KMS-11 (cell line): ENCODE results near the gene ATP5ME.

Source experiments
- H2AFZ ChIP-seq: fragments of 200-600 bp; sonication (generic); 2 replicates; pipeline ENCODE4 v1.6.1; 2016; ENCODE audit warnings: antibody characterized with exemption, mixed run types, low read depth
- H3K27ac ChIP-seq: fragments of 200-600 bp; sonication (generic); 2 replicates; pipeline ENCODE4 v1.6.1; 2016; ENCODE audit warnings: mild to moderate bottlenecking, mixed run types
- H3K27me3 ChIP-seq: fragments of 200-600 bp; sonication (generic); 2 replicates; pipeline ENCODE4 v1.6.1; 2017; ENCODE audit warnings: mild to moderate bottlenecking, low read depth, mixed run types, moderate library complexity; ENCODE audit not compliant: insufficient read depth
- H3K36me3 ChIP-seq: fragments of 200-600 bp; sonication (generic); 2 replicates; pipeline ENCODE4 v1.6.1; 2017; ENCODE audit warnings: mild to moderate bottlenecking, mixed run types; ENCODE audit not compliant: insufficient read depth
- H3K4me1 ChIP-seq: fragments of 200-600 bp; sonication (generic); 2 replicates; pipeline ENCODE4 v1.6.1; 2016; ENCODE audit warnings: mild to moderate bottlenecking, low read depth, mixed run types; ENCODE audit not compliant: poor library complexity, severe bottlenecking
- H3K4me2 ChIP-seq: fragments of 200-600 bp; sonication (generic); 2 replicates; pipeline ENCODE4 v1.7.0; 2016; ENCODE audit warnings: mild to moderate bottlenecking, mixed run types
- H3K4me3 ChIP-seq: fragments of 200-600 bp; sonication (generic); IDR thresholded peaks from 2 replicates; pipeline ENCODE4 v1.6.1; 2017; ENCODE audit warnings: low read depth, low read length, mixed read lengths; ENCODE audit not compliant: insufficient read depth
- H3K79me2 ChIP-seq: fragments of 200-600 bp; sonication (generic); 2 replicates; pipeline ENCODE4 v1.6.1; 2016; ENCODE audit warnings: low read depth, mixed run types; ENCODE audit not compliant: insufficient read depth
- H3K9ac ChIP-seq: fragments of 200-600 bp; sonication (generic); 2 replicates; pipeline ENCODE4 v1.6.1; 2016; ENCODE audit warnings: mild to moderate bottlenecking, mixed run types
- H4K20me1 ChIP-seq: fragments of 200-600 bp; sonication (generic); 2 replicates; pipeline ENCODE4 v1.6.1; 2016; ENCODE audit warnings: mild to moderate bottlenecking, mixed run types; ENCODE audit not compliant: insufficient read depth
- CTCF ChIP-seq: fragments of 200-600 bp; sonication (generic); conservative IDR thresholded peaks from 2 replicates; pipeline ENCODE4 v1.6.1; 2017; ENCODE audit warnings: low read depth, mild to moderate bottlenecking, antibody characterized with exemption, low read length, moderate library complexity, mixed read lengths

ATP5ME gene

GRCh38 chr4:687048-687970, 13.2 kb upstream of the ATP5ME start:
- TF ChIP-seq CTCF, result no peak
- H4K20me1 ChIP-seq, result no peaks in the 10 kb centered on the region
- H3K79me2 ChIP-seq, result no peaks in the 10 kb centered on the region
- H3K36me3 ChIP-seq, result no peaks in the 10 kb centered on the region
- H3K4me2 ChIP-seq, result no peak overlapping the region
- no peaks in the 10 kb centered on the region for H3K4me1 ChIP-seq
- H3K9ac ChIP-seq, result no peak overlapping the region
- H3K27ac ChIP-seq, result no peak overlapping the region
- H3K4me3 ChIP-seq, result no peak overlapping the region
- H3K27me3 ChIP-seq, result no peaks in the 10 kb centered on the region
- no peak overlapping the region for H2AFZ ChIP-seq

GRCh38 chr4:686413-687040, 12.5 kb upstream of the ATP5ME start:
- no peak overlapping the region for H3K9ac ChIP-seq
- no peaks in the 10 kb centered on the region for H3K36me3 ChIP-seq

GRCh38 chr4:685679-686412, 11.8 kb upstream of the ATP5ME start:
- TF ChIP-seq CTCF, result no peak
- no peak overlapping the region for H3K4me2 ChIP-seq
- H3K4me1 ChIP-seq, result no peaks in the 10 kb centered on the region
- H3K27ac ChIP-seq, result no peak overlapping the region
- no peak overlapping the region for H3K4me3 ChIP-seq
- H4K20me1 ChIP-seq, result no peaks in the 10 kb centered on the region
- no peaks in the 10 kb centered on the region for H3K79me2 ChIP-seq
- H3K36me3 ChIP-seq, result no peaks in the 10 kb centered on the region
- H3K9ac ChIP-seq, result no peak overlapping the region
- H2AFZ ChIP-seq, result no peak overlapping the region
- H3K27me3 ChIP-seq, result no peaks in the 10 kb centered on the region

More at GRCh38 chr4:686413-687040, 12.5 kb upstream of the ATP5ME start:
- H3K4me2 ChIP-seq, result no peak overlapping the region
- H3K4me1 ChIP-seq, result no peaks in the 10 kb centered on the region
- no peaks in the 10 kb centered on the region for H4K20me1 ChIP-seq
- no peak overlapping the region for H3K4me3 ChIP-seq
- no peak overlapping the region for H2AFZ ChIP-seq
- H3K27ac ChIP-seq, result no peak overlapping the region
- no peak for TF ChIP-seq CTCF
- H3K27me3 ChIP-seq, result no peaks in the 10 kb centered on the region
- no peaks in the 10 kb centered on the region for H3K79me2 ChIP-seq

GRCh38 chr4:684623-685327, 10.7 kb upstream of the ATP5ME start:
- Histone ChIP-seq H3K27ac (no peak overlapping the region), H3K4me2 (no peak overlapping the region), H3K4me3 (no peak overlapping the region), H3K27me3 (no peaks in the 10 kb centered on the region), H3K4me1 (no peaks in the 10 kb centered on the region), H3K79me2 (no peaks in the 10 kb centered on the region), H3K9ac (no peak overlapping the region), H4K20me1 (no peaks in the 10 kb centered on the region), H2AFZ (no peak overlapping the region), H3K36me3 (no peaks in the 10 kb centered on the region)
- TF ChIP-seq CTCF, result no peak
